GM20000 (cell line): ENCODE measurements around the gene TSPEAR.

Experiments
- DNase-seq: peaks from one replicate; pipeline ENCODE4 v3.0.0; 2012; ENCODE audit warnings: low spot score
- TF ChIP-seq, protein P1 (sequence below): IDR thresholded peaks from 2 replicates; pipeline ENCODE4 v1.5.1; 2012; ENCODE audit warnings: mild to moderate bottlenecking, control low read depth; ENCODE audit errors: extremely low read depth, missing control alignments

Gene TSPEAR

DNA sequence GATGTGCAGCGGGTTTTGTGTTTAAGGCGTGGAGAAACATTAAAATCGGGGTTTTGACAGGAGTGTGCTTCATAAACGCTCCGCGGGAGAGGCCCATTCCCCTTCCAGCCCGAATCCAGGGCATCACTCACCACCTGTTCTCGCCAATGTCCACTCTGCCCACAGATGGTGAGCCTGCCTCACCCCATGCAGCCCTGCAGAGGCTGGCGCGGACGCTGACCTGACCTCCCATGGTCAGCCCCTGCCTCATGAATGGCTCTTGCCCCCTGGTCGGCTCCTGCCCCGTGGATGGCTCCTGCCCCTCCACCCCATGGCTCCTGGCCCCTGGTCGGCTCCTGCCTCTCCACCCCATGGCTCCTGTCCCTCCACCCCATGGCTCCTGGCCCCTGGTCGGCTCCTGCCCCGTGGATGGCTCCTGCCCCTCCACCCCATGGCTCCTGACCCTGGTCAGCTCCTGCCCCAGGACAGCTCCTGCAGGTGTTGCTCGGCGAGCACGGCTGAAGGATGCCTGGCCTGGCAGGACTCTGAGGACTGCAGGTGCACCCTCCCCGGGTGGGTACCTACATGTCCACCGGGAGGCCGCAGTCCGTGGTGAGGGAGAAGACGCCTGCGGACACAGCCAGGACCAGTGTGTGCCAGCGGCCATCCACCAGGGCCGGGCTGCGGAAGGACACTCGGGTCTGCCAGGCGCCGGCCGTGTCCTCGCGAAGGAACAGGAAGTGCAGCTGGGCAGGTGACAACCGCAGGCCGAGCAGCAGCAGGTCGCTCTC lies 178.1 kb downstream of the TSPEAR start:
- TF ChIP-seq, protein P1, sequence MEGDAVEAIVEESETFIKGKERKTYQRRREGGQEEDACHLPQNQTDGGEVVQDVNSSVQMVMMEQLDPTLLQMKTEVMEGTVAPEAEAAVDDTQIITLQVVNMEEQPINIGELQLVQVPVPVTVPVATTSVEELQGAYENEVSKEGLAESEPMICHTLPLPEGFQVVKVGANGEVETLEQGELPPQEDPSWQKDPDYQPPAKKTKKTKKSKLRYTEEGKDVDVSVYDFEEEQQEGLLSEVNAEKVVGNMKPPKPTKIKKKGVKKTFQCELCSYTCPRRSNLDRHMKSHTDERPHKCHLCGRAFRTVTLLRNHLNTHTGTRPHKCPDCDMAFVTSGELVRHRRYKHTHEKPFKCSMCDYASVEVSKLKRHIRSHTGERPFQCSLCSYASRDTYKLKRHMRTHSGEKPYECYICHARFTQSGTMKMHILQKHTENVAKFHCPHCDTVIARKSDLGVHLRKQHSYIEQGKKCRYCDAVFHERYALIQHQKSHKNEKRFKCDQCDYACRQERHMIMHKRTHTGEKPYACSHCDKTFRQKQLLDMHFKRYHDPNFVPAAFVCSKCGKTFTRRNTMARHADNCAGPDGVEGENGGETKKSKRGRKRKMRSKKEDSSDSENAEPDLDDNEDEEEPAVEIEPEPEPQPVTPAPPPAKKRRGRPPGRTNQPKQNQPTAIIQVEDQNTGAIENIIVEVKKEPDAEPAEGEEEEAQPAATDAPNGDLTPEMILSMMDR: no peak
- DNase-seq: no peak

DNA sequence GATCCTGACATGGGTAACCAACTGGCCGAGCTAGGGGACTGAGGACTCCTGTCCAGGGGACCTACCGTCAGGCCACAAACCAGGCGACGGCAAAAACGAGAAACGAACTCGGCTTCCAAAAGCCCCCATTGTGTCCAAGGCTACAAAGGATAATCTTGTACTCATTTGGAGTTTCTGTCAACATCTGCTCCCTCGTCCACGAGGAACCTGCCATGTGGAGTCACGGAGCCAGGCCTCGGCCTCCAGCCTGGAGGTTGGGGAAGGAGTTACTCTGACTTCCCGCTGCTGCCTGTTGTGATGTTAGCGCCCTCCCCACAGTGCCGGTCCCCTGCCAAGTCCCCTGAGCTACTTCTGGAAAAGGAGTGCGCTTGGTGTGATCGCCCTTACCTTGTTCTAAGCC lies 178.7 kb downstream of the TSPEAR start:
- DNase-seq: no peak

DNA sequence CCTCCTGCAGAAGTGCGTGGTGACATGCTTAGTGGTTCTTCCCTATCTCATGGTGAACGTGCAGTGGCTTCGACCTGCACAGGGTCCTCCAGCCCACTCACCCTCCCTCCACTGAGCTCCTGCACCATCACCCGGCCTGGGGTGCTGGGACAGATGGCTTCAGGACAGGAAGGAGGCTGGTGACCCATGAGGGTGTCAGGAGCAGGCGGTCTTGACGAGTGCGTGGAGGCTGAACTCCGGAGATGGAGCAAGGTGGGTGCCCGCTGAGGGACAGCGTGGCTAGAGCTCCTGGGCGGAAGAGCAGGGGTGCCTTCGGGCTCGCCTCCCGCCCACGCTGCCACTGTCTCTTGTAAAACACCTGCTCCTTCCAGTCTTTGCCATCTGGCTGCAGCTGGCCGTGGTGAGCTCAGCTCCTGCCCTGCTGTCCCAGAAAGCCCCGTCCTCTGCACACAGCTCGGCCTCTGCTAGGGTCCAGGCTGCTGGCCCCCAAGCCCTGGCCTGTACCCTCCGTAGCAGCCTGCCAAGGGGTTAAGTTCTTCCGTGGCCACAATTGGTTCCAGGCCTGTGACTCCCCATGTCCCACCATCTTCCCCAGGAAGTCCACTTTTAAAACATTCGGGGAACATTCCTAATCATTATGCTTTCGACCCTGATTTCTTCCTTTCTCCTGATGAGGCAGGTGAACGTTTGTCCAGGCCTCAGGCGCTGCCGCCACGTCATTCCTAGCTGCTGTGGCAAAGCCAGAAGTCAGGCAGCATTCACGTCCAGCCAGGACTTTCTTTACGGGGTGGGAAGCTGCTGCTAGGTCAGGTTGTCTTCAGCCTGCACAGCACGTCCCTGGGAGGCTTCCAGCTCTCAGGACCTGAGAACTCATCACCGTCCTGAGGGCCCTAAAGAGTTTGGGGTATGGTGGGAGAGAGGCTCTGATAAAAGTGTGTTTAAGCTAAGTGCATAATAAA lies 179.5 kb downstream of the TSPEAR start:
- DNase-seq: no peak

More for the DNA sequence above, 178.7 kb downstream of the TSPEAR start:
- TF ChIP-seq, protein P1: no peak

DNA sequence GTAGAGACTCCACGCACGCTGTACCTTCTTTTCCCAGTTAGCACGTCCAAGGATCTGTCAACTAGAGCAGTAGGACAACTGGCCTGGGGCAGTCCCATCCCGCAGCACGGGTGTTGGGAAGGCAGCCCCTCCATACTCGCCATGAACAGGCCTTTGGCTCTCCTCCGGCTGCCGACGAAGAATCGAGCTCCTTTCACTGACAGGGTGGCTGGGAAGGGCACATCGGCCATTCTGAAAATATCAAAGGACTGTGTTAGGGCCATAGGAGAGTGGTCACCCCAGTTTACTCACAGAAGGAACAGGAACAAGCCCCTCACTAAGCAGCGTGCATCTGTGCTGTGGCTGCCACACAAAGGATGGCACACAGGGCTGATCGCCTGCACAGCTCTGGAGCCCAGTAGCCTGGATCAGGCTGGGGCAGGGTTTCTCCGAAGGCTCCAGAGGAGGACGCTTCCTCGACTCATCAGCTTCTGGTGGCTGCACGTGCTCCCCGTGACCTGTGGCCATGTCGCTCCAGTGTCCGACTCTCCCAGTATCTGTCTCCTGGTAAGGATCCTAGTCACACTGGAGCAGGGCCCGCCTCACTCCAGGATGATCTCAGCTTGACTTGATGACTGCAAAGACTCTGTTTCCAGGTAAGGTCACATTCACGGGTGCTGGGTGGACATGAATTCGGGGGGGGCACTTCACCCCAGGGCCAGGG lies 180.3 kb downstream of the TSPEAR start:
- TF ChIP-seq, protein P1: no peak
- DNase-seq: no peak

More for the DNA sequence above, 179.5 kb downstream of the TSPEAR start:
- TF ChIP-seq, protein P1: no peak

DNA sequence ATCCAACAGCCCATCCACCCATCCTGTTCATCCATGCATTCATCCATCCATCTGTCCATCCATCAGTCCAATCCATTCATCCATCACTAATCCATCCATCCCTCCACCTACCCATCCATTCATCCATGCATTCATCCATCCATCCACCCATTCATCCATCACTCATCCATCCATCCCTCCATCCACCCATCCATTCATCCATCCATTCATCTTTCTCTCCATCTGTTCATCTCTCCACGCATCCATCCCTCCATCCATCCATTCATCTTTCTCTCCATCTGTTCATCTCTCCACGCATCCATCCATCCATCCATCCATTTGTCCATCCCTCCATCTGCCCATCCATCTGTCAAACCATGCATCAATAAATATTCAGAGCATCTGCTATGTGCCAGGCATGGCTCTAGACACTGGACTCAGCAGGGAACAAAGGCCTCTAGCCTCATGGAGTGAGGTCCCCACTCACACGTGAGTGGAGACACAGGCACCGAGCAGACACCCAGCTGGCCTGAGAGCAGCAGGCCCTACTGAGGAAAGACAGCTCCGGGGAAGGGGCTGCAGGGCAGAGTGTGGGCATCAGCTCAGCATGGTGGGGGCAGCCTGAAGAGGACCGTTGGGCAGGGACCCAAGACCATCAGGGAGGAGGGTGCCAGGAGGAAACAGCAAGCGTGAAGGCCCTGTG lies 181.0 kb downstream of the TSPEAR start:
- TF ChIP-seq, protein P1: no peak
- no peak for DNase-seq

DNA sequence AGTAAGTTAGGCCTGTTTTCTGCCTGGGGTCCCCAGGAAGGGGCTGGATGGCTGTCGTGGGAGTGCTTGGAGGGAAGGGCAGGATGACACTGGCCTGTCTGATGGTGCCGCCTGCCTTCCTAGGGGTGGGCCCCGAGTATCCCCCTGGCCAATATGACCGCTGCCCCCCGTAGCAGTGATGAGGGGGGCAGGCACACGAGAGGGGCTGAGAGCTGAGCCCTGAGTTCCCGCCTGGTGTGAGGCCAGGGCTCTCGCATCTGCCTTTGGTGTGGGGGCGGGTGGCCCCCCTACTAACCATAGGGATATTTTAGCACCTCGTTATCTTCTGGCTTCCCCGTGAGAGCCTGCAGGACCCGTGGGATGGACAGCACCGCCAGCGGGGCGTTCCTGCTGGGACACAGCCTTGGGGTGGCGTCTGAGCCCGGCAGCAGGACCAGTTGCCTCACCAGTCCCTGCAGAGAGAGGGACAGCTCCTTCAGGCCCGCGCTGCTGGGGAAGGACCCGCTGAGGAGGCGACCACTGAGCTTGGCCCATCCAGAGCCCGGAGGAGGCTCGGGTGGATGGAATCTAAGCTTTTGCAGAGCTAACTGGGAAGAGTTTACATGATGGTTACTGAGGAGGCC lies 181.8 kb downstream of the TSPEAR start:
- DNase-seq: no peak
- TF ChIP-seq, protein P1: no peak
